PFSK-1 (cell line): ENCODE results near the gene AR.

Source experiments
- FOXP2 ChIP-seq: optimal IDR thresholded peaks from 2 replicates; pipeline ENCODE3; 2011; ENCODE audit warnings: borderline replicate concordance, control low read depth, inconsistent platforms; ENCODE audit not compliant: insufficient read depth; ENCODE audit errors: extremely low read length, extremely low read depth
- POLR2AphosphoS5 ChIP-seq: IDR thresholded peaks from 2 replicates; pipeline ENCODE4 v1.6.1; 2012; ENCODE audit warnings: low read depth, mild to moderate bottlenecking, control low read depth, low read length, moderate library complexity
- SIN3A ChIP-seq: IDR thresholded peaks from 2 replicates; pipeline ENCODE4 v1.6.1; 2012; ENCODE audit warnings: mild to moderate bottlenecking, low read length, moderate library complexity, borderline replicate concordance; ENCODE audit not compliant: insufficient read depth
- TAF1 ChIP-seq: IDR thresholded peaks from 2 replicates; pipeline ENCODE4 v1.6.1; 2012; ENCODE audit warnings: low read length, control low read depth, borderline replicate concordance; ENCODE audit not compliant: insufficient read depth
- TF ChIP-seq, protein P1 (sequence below), 2 experiments: IDR thresholded peaks; 2 replicates each; pipeline versions ENCODE4 v1.6.1 to v1.8.0; 2011 to 2012; ENCODE audit warnings: low read depth in 2 of 2, low read length in 2 of 2, control low read depth in 1 of 2, inconsistent platforms in 1 of 2, mild to moderate bottlenecking in 1 of 2, moderate library complexity in 1 of 2; ENCODE audit not compliant: insufficient read depth in 1 of 2

AR gene

DNA sequence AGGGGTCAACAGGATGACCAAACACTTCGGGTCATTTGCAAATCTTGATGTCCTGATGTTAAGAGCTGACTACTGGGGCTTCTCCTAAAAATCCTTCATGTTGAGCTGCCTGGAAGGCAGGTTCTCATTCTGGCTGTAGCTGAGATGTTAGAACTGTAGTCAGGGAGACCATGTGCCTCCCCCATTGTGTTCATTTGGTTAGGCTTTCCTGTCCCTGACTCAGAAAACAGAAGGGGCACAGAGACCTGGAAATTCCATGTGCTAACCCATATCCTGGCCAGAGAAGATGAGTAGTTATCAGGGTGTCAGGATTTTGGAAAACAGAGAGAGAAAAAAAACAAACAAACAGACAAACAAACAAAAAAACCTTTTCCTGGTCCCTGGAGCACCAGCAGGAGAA is 177.5 kb downstream of the AR start:
- TF ChIP-seq, protein P1, sequence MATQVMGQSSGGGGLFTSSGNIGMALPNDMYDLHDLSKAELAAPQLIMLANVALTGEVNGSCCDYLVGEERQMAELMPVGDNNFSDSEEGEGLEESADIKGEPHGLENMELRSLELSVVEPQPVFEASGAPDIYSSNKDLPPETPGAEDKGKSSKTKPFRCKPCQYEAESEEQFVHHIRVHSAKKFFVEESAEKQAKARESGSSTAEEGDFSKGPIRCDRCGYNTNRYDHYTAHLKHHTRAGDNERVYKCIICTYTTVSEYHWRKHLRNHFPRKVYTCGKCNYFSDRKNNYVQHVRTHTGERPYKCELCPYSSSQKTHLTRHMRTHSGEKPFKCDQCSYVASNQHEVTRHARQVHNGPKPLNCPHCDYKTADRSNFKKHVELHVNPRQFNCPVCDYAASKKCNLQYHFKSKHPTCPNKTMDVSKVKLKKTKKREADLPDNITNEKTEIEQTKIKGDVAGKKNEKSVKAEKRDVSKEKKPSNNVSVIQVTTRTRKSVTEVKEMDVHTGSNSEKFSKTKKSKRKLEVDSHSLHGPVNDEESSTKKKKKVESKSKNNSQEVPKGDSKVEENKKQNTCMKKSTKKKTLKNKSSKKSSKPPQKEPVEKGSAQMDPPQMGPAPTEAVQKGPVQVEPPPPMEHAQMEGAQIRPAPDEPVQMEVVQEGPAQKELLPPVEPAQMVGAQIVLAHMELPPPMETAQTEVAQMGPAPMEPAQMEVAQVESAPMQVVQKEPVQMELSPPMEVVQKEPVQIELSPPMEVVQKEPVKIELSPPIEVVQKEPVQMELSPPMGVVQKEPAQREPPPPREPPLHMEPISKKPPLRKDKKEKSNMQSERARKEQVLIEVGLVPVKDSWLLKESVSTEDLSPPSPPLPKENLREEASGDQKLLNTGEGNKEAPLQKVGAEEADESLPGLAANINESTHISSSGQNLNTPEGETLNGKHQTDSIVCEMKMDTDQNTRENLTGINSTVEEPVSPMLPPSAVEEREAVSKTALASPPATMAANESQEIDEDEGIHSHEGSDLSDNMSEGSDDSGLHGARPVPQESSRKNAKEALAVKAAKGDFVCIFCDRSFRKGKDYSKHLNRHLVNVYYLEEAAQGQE (IDR thresholded peaks at IDR 0.05; ENCODE audit: insufficient read depth in 1 of 2, low read depth in 2 of 2, low read length in 2 of 2), result no peak
- TF ChIP-seq FOXP2 (no peak), TAF1 (no peak), POLR2AphosphoS5 (no peak), SIN3A (no peak)

DNA sequence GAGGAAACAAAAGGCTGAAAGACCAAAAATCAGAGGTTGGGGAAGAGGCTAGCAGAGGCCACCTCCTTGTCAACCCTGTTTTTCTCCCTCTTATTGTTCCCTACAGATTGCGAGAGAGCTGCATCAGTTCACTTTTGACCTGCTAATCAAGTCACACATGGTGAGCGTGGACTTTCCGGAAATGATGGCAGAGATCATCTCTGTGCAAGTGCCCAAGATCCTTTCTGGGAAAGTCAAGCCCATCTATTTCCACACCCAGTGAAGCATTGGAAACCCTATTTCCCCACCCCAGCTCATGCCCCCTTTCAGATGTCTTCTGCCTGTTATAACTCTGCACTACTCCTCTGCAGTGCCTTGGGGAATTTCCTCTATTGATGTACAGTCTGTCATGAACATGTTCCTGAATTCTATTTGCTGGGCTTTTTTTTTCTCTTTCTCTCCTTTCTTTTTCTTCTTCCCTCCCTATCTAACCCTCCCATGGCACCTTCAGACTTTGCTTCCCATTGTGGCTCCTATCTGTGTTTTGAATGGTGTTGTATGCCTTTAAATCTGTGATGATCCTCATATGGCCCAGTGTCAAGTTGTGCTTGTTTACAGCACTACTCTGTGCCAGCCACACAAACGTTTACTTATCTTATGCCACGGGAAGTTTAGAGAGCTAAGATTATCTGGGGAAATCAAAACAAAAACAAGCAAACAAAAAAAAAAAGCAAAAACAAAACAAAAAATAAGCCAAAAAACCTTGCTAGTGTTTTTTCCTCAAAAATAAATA is 179.9 kb downstream of the AR start:
- TF ChIP-seq, protein P1 (IDR thresholded peaks at IDR 0.05; ENCODE audit: insufficient read depth in 1 of 2, low read depth in 2 of 2, low read length in 2 of 2), result no peak
- no peak for TF ChIP-seq SIN3A
- no peak for TF ChIP-seq FOXP2
- no peak for TF ChIP-seq TAF1
- no peak for TF ChIP-seq POLR2AphosphoS5

DNA sequence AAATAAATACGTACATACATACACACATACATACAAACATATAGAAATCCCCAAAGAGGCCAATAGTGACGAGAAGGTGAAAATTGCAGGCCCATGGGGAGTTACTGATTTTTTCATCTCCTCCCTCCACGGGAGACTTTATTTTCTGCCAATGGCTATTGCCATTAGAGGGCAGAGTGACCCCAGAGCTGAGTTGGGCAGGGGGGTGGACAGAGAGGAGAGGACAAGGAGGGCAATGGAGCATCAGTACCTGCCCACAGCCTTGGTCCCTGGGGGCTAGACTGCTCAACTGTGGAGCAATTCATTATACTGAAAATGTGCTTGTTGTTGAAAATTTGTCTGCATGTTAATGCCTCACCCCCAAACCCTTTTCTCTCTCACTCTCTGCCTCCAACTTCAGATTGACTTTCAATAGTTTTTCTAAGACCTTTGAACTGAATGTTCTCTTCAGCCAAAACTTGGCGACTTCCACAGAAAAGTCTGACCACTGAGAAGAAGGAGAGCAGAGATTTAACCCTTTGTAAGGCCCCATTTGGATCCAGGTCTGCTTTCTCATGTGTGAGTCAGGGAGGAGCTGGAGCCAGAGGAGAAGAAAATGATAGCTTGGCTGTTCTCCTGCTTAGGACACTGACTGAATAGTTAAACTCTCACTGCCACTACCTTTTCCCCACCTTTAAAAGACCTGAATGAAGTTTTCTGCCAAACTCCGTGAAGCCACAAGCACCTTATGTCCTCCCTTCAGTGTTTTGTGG is 180.7 kb downstream of the AR start:
- TF ChIP-seq, protein P1 (IDR thresholded peaks at IDR 0.05; ENCODE audit: insufficient read depth in 1 of 2, low read depth in 2 of 2, low read length in 2 of 2), result no peak
- no peak for TF ChIP-seq POLR2AphosphoS5
- TF ChIP-seq TAF1, result no peak
- no peak for TF ChIP-seq SIN3A
- TF ChIP-seq FOXP2, result no peak

DNA sequence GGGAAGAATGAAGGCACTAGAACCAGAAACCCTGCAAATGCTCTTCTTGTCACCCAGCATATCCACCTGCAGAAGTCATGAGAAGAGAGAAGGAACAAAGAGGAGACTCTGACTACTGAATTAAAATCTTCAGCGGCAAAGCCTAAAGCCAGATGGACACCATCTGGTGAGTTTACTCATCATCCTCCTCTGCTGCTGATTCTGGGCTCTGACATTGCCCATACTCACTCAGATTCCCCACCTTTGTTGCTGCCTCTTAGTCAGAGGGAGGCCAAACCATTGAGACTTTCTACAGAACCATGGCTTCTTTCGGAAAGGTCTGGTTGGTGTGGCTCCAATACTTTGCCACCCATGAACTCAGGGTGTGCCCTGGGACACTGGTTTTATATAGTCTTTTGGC is 181.7 kb downstream of the AR start:
- TF ChIP-seq SIN3A (no peak), FOXP2 (no peak), TAF1 (no peak), POLR2AphosphoS5 (no peak)
- TF ChIP-seq, protein P1 (IDR thresholded peaks at IDR 0.05; ENCODE audit: insufficient read depth in 1 of 2, low read depth in 2 of 2, low read length in 2 of 2), result no peak
